NCI-H345 (cell line): ENCODE measurements around the gene NKX2-1.
"Not testable (repeated sequence)": the region's sequence is repeated elsewhere in the genome, so short reads cannot be mapped to it uniquely, and the experiment has no call there.

Experiments
- DNase-seq: peaks from one replicate; lab custom pipeline; 2025; lab: John Stamatoyannopoulos, UW

NKX2-1 gene

DNA sequence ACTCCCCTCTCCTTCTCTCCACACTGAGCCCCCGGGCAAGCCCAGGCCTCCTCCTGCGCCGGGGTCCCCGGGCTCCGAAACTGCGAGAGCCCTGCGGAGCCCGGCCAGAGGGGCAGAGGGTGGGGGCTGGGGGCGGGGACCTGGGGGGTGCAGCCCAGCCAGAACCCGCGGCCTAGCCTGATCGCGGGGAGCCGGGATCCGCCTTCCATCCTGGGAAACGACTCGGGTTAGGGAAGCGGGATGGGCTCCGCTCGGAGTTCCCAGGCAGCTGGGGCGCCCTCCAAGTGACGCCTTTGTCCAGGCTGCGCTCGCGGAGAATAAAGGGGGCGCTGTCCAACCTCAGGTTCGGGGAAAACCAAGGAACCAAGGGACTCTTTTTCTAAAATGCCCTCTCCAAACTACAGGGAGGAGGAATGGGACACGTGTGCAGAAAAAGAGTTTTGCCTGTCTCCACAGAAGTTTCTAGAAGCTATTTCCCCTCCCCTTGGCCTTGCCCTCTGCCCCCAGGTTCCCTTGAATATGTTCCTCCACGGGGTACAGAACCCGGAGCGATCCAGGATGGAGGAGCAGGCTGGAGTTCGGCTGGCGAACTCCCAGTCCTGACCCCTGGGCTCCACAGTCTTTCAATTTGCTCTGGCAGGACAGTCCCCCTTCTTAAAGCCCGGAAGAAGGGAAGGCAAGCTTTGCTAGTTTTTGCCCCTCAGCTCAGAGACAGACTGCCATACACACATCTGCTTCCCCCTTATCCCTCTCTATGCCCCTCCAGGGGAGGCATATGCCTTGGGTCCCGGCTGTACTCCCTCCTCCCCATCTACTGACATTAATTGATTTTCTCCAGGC is 13.9 kb downstream of the NKX2-1 start:
- no peak for DNase-seq

DNA sequence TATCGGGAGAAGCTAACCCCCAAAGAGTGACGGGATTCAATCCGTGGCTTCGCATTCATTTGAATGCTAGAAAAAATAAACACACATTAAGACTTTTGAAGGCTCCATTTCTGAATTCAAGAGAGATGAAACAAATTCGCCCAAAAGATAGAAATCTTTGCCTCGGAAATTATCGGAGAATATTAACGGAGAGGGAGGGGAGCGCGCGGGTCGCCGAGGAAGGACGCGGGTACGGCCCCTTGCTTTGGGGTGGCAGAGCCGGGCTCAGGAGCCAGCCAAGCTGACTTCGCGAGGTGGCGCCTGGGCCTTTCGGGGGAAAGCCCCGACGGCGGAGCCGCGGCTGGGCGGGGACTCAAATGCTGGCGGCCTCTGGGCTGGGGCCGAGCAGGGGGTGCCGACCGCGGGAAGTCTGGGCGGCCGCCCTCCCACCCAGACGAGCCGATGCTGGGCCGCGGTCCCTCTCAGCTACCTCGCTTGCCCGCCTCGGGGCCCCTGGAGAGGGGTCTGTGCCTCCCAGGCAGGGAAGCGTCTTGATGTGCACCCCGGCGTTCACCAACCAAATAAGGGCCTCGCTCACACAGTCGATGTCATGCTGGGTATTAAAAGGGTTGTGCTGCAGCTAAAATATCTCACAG is 14.7 kb downstream of the NKX2-1 start:
- DNase-seq: no peak

DNA sequence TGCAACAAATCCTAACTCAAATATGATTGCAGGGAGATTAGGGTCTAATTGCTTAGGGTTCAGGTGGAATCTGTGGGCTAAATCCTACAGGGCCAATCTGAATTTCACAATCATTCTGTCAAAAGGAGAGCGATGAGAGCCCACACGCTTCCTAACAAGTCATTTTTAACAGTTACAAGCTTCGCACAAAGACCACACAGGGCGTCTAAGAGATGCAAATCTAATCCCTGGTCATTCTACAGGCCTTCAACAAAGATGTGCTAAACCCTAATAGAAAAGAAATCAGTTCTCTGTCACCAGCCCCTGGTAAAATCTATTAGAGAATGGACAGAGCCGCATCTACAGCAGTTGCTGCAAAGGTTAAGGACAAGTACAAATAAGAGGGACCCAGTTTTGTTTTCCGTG is 15.3 kb downstream of the NKX2-1 start:
- no peak for DNase-seq

DNA sequence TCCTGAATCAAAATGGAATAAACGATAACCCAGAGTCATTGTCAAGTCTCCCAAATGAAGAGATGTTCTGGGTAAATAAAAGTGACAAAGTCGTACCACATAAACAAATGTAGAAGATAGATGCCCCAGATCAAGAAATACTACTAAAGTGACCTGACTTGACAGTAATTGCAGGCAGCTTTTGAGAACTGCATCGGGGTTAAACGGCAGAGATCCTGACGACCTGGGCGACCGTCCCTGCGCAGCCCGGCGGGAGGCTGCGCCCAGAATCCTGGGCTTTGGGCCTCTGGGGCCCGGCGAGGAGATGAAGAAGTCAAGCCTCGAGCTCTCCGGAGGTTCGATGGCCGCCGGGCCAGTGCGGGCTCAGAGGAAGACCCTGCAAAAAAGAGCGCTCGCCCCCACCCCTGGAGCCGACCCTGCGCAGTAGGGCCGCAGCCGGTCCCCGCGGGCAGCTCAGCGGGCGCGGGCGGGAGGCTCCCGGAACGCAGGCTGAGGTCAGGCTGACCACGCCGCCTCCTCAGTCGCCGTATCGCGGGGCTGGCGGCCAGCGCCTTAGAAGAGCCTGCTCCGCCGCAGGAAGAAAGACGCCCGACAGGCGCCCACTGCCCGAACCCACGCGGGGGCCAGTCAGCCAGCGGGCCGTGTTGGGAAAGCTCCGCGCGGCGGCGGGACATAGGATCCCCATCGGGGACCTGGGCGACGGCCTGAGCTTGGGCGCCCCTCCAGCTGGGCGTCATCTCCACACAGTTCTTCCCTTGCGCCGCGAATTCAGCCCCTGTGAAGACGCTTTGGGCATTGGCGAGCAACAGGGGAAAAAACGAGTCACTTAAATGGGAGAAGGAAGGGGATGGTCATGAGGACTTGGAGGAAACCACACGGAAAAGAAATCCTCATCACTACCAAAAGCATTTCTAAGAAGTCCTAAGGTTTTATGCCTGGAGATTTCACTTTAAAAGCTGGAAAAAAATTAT is 16.0 kb downstream of the NKX2-1 start:
- DNase-seq: no peak

DNA sequence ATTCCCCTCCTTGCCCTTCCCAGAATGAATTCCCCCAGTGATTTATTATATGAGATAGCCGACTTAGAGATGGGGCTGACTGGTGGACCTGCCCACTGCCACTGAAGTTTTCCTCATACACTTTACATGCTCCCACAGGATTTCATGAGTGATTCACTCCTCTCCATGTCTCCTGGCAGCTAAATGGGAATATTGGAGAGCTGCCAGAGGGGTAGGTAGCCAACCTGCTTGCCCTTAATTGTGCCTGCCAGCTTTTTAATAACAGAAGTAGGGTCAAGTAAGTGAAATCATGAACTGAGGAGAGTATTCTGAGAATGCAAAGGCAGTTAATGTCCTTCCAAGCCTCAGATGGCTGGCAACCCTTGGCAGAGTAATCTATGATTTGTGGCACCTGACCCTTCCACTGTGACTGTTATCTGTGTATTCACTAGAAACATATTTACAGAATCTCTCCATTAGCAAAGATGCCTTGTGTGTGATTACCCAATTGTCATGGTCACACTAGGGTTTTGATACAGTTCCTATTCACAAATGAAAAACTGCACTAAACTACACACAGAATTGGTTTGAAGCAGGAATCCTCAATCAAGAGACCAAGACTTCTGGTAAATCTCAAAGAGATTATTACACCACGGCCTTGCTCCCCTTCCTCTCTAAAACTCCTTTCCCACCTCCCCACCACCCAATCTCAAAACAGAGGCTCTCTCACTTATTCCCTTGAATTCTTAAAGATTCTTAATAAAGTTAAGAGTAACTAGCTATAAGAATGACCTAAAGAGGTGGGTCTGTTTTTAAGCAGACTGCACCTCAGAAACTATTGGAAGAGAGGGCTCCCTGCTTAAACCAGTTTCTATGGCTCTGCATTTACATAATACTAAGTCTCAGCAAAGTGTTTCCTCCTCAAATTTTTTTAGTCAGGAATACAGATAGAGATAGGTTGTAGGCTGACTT is 17.2 kb downstream of the NKX2-1 start:
- DNase-seq: peak; percentile 68

DNA sequence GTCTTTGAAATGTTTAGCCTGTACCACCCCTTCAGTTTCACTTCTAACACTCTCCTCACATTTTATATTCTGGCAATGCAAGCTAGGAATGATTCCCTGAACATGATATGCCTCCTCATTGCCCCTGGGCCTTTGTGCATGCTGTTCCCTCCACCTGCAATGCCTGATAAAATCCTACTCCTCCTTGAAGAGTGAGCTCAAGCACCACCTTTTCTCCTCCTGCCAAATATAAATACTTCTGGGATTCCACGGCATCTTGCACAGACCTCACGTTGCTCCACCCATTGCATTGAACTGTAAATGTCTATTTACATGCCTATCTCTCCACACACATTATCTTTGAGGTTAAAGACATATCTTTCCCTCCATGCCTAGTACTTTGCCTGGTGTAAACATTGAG is 21.1 kb downstream of the NKX2-1 start:
- DNase-seq: no peak

DNA sequence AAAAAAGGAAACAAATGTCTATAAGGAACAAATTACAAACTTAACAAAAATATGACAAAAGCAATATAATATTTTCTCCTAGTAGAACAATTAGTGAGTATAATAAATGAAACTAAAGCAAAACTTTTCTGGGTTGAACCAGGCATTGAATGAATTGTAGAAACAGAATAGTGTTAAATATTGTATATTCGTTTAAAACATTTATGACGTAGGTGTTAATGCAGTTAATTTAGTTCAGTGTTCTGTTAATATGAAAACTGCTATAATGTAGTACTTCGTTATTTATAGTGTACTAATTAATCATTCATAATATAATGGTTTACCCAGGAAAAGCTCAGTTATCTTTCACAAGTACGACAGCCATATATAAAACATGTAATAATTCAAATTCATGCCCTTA is 23.7 kb downstream of the NKX2-1 start:
- no peak for DNase-seq

DNA sequence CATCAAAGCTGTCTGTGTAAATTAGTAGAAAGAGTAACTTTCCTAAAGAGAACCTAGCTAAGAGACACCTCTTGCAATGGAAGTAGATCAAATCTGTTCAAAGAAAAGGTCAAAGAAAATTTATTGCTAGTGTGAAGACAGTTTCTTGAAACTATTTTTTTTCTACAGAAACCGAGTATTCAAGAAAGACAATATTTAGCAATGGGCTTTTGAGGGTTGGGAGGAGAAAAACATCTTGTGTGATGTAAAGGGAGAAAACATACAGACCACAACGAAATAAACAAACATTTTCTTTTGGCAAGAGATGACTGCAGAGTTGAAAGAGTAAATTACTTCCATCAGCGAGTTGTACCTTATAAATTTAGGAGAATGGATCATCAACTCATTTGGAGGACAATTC is 24.4 kb downstream of the NKX2-1 start:
- DNase-seq: no peak

DNA sequence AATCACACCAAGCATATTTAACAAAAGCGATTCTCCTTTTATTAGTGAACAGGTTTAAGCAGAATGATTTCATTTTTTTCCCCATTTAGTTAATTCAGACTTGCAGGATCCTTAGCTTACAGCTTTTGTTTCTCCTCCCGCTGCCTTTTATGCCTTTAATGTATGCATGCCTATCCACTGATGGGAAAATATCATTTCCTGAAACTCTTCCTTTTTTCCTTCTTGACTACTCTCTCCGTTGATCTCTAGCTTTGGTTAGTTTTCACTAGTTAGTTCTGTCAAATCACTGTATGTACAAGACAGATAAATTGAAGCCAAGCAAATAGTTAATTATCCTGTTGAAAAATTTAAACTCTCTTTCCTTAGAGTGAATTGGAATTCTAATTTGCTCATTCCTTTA is 26.3 kb downstream of the NKX2-1 start:
- no peak for DNase-seq

DNA sequence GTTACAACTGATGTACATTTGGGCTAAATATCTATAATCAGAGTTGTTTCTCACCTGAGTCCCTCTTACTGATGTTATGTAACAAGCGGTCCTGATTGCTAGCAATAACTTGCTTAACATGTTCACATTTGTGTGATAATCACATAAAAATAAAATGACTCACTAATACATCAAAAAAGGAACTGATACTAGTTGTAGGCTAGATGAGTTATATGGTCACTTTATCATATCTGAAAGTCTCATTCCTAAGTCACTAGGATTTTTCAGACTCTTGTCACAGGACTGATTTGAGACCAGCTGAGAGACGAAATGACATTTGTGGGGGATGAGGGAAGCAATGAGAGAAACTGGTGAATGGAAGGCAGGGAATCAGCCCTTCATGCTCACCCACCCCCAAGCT is 34.3 kb downstream of the NKX2-1 start:
- no peak for DNase-seq

DNA sequence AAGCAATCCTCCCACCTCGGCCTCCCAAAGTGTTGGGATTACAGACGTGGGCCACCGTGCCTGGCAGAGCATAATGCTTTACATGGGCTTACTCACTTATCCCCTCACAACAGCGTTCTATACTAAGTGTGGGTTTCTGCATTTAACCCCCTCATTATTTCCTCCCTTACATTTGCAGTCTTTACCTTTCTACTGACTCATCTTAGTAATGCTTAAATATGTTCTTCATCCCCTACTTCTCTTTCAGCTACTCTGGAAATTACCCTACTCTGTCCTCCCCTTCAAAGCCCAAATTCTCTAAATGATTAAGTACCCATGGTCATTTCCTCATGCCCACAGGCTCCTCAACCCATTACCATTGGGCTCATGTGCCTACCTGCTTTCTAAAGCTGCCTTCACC is 40.7 kb downstream of the NKX2-1 start:
- no peak for DNase-seq

DNA sequence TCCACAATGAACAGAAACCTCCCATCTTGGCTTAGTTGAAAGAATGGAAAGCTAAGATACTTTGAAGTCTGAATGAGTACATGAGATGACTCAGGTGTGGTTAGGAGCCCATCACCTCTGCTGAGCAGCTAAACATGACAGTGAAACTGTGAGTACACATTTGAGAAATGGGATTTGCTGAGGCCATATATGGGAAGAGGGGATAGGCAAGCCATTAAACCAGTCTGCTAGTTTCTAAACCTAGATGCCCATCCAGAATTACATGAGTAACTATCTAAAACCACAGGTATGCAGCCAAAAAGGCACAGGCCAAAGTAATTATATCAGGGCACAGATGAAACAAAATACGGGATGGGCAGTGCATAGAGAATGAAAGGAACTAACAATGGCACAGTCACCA is 41.2 kb downstream of the NKX2-1 start:
- DNase-seq: no peak

DNA sequence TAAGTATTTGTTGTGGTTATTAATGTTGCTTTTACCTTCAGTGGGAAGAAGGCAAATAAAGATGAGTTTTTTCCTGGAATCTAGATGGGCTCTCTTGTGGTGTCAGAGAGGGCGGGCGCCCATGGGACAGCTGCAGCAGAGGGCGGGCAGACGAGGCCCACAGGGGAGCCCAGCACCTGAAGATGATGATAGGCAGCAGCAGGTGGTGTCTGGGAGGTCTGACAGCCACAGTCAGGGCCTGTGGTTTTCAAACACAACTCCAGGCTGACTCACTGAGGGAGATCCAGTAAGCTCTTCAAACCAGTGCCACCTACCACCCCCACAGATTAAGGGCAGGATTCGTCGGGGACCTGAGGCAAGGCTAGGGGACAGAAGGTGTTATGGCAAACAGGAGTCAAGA is 42.8 kb downstream of the NKX2-1 start:
- DNase-seq: no peak

DNA sequence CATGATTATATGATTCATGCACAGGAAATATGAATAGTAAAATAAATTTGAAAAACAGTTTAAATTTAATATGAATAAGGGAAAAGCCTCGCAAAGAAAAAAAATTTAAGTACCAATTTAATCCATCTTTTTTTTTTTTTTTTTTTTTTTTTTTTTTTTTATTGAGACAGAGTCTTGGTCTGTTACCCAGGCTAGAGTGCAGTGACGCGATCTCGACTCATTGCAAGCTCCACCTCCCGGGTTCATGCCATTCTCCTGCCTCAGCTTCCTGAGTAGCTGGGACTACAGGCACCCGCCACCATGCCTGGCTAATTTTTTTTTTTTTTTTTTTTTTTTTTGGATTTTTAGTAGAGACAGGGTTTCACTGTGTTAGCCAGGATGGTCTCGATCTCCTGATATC is 44.0 kb downstream of the NKX2-1 start:
- not testable (repeated sequence) for DNase-seq

DNA sequence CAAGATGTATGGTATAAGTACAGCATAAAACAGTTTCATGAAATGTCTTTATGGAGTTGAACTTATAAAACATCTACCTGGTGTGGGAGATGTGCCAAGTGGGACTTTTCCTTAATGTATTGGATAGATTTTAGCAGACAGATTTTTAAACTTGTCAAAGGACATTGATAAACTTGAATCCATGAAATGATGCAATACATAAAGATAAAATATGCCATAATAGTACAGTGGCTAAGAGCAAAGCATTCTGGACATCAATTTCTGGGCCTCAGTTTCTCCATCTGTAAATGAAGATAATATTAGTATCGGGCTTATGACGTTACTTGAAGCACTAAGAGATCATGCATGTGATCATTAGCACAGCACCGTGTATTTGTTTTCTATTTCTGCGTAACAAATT is 45.4 kb downstream of the NKX2-1 start:
- no peak for DNase-seq

DNA sequence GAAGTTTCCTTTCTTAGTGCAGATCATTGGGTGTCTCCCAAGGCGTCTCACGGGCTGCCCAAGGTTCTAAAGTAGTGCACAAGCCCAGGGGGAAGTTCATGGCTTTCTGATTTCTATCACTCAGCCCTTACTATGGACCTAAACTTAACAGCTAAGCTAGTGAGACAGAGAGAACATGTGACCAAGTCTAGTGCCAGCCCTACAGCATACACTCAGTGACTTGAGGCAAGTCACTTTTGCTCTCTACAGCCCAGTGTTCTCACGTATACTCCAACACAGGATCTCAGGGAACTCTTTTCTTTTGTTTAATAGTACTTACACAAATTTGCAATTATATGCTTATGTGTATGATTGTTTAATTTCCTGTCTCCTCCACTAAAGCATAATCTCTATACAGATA is 48.6 kb downstream of the NKX2-1 start:
- no peak for DNase-seq

DNA sequence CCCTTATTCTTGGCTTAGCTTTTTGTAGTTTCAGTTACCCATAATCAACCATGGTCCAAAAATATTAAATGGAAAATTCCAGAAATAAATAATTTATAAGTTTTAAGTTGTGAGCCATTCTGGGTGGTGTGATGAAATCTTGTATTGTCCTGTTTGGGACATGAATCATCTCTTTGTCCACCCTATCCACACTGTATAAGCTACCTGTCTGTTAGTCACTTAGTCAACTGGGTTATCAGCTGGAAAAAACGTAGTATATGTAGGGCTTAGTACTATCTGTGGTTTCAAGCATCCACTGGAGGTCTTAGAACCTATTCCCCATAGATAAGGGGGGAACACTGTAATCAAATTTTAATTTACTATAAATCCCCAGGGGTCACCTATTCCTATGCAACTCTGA is 52.7 kb downstream of the NKX2-1 start:
- no peak for DNase-seq
